GM21515 (cell line): ENCODE data around the gene MMP15.

ENCODE experiments used
- ATAC-seq: cut with Tn5 transposase; IDR thresholded peaks from one replicate; pipeline ENCODE4 v1.9.1; 2021; ENCODE audit not compliant: unreplicated experiment

Gene MMP15

GRCh38 chr16:58018803-58019202, 6.8 kb upstream of the MMP15 start:
- ATAC-seq, result no peak

- no peak for ATAC-seq
These were observed 5.6 kb upstream of the MMP15 start for GRCh38 chr16:58019866-58020538.

- no peak for ATAC-seq
These were observed 4.7 kb upstream of the MMP15 start for GRCh38 chr16:58020628-58021521.

GRCh38 chr16:58021661-58022551, 3.6 kb upstream of the MMP15 start:
- ATAC-seq, result no peak

GRCh38 chr16:58022601-58023371, 2.8 kb upstream of the MMP15 start:
- no peak for ATAC-seq

- no peak for ATAC-seq
These were observed 836 bp upstream of the MMP15 start for GRCh38 chr16:58024486-58025350.

- ATAC-seq, result no peak
These were observed 668 bp downstream of the MMP15 start for GRCh38 chr16:58026139-58026704.

- ATAC-seq, result no peak
These were observed 1.2 kb downstream of the MMP15 start for GRCh38 chr16:58026705-58027160.

GRCh38 chr16:58027161-58027915, 1.8 kb downstream of the MMP15 start:
- no peak for ATAC-seq

GRCh38 chr16:58027916-58028455, 2.4 kb downstream of the MMP15 start:
- ATAC-seq, result no peak

GRCh38 chr16:58028541-58029070, 3.1 kb downstream of the MMP15 start:
- no peak for ATAC-seq

GRCh38 chr16:58029410-58029809, 3.9 kb downstream of the MMP15 start:
- no peak for ATAC-seq

- ATAC-seq, result no peak
These were observed 4.7 kb downstream of the MMP15 start for GRCh38 chr16:58030136-58030840.

GRCh38 chr16:58031016-58031800, 5.7 kb downstream of the MMP15 start:
- no peak for ATAC-seq

- no peak for ATAC-seq
These were observed 7.2 kb downstream of the MMP15 start for GRCh38 chr16:58032710-58033293.

- ATAC-seq, result no peak
These were observed 8.7 kb downstream of the MMP15 start for GRCh38 chr16:58034128-58034685.
